ENCODE data around the gene ANTXR2.

Gene ANTXR2

DNA sequence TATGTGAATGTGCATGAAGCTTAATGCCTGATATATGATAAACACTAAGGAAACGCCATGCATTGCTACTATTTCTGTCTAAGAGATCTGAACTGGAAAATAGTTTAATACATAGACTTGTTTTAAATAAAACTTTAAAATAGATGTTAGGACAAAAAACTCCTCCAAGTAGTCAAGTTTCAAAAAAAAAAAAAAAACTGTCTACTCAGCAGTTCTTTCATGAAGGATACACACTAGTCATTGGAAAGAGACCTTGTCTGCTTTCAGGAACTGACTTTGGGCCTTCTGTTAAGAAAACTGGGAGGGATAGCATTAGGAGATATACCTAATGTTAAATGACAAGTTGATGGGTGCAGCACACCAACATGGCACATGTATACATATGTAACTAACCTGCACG lies 138.4 kb downstream of the ANTXR2 start:
- no peak for DNase-seq (ENCODE audit: low read depth)
- H3K4me3 ChIP-seq (ENCODE audit: low read depth, low read length), result no peak overlapping the region
- no peak for TF ChIP-seq CTCF (IDR thresholded peaks at IDR 0.05; ENCODE audit: control insufficient read depth, extremely low read depth, insufficient read depth)

DNA sequence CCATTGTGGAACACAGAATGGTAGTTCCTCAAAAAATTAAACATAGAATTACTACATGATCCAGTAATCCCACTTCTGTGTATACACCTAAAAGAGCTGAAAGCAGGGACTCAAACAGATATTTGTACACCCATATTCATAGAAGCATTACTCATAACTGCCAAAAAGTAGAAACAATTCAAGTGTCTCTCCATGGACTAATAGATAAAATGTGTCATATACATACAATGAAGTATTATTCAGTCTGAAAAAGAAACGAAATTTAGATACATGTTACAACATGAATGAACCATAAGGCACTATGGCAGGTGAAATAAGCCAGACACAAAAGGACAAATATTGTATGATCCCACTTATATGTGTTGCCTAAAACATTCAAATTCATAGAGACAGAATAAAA lies 145.1 kb downstream of the ANTXR2 start:
- DNase-seq (ENCODE audit: low read depth), result no peak
- TF ChIP-seq CTCF (IDR thresholded peaks at IDR 0.05; ENCODE audit: control insufficient read depth, extremely low read depth, insufficient read depth), result no peak

DNA sequence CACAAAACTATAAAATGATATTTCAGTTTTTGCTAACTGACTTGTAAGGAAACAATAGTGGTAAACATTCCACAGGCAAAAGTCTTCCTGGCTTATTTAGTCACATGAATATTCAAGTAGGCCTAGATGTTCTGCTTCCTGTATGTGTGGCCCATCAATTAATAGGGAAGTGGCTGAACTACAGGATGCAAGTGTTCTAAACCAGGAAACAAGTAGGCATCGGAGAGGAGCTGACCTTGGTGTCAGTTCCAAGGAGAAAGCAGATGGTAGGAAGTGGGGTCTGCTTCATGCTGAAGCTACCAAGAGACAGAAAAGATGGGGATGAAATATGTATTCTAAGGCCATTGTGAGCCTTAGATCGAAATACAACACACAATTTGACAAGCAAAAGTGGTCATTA lies 149.7 kb downstream of the ANTXR2 start:
- no peak for TF ChIP-seq CTCF (IDR thresholded peaks at IDR 0.05; ENCODE audit: control insufficient read depth, extremely low read depth, insufficient read depth)
- no peak for DNase-seq (ENCODE audit: low read depth)
- no peak overlapping the region for H3K4me3 ChIP-seq (ENCODE audit: low read depth, low read length)

More for the DNA sequence above, 145.1 kb downstream of the ANTXR2 start:
- no peak overlapping the region for H3K4me3 ChIP-seq (ENCODE audit: low read depth, low read length)

DNA sequence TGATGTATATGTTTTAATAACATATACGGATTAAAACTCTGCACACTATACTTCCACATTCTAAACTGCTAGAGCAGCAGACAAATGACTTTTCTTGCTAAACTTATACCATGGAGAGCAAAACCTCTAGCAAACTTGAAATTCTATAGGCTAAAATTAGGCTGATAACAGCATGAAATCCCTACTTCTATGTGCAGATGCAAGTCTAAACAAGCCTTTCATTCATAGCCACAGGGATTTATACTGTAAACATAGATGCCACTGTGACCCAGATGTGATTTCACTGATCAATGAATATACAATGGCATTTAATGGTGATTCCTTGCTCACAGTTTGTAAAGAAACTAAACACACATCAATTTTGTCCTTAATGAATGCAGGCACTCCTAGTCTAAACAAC lies 151.0 kb downstream of the ANTXR2 start:
- no peak for DNase-seq (ENCODE audit: low read depth)
- H3K4me3 ChIP-seq (ENCODE audit: low read depth, low read length), result no peak overlapping the region
- TF ChIP-seq CTCF (IDR thresholded peaks at IDR 0.05; ENCODE audit: control insufficient read depth, extremely low read depth, insufficient read depth), result no peak

DNA sequence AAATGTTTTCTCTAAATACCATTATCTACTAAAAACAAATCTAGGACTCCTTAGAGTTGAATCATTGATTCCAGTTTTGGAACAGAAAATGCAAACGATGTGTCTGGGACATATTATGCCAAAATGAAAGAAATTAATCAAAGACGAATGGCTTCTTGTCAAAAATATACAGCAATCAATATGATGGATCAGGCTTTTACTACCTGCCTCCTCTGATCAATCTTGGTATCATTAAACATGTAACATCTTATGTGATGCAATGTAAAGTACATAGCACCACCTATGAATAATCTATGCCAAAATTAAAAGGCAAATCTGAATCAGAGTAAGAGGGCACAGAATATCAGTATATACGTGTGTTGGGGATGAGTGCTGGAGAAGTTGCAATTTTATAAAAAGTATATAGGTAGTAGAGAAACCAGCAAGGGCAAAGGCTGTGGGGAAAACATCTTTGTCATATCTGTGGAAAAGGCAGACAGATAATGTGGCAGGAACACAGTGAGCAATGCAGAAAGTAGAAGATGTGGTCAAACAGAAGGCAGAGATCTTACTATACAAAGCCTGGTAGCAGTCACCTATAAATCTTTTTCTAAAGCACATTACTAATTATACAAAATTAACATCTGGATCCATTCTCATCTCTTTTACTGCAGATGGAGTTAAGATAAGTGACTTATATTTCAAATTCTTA lies 152.7 kb downstream of the ANTXR2 start:
- no peak for DNase-seq (ENCODE audit: low read depth)
- no peak for TF ChIP-seq CTCF (IDR thresholded peaks at IDR 0.05; ENCODE audit: control insufficient read depth, extremely low read depth, insufficient read depth)
- H3K4me3 ChIP-seq (ENCODE audit: low read depth, low read length), result no peak overlapping the region

- no peak for TF ChIP-seq CTCF (IDR thresholded peaks at IDR 0.05; ENCODE audit: control insufficient read depth, extremely low read depth, insufficient read depth)
- DNase-seq (ENCODE audit: low read depth), result no peak
- H3K4me3 ChIP-seq (ENCODE audit: low read depth, low read length), result no peak overlapping the region
Measured at GRCh38 chr4:79918292-79918691, 154.7 kb downstream of the ANTXR2 start.

DNA sequence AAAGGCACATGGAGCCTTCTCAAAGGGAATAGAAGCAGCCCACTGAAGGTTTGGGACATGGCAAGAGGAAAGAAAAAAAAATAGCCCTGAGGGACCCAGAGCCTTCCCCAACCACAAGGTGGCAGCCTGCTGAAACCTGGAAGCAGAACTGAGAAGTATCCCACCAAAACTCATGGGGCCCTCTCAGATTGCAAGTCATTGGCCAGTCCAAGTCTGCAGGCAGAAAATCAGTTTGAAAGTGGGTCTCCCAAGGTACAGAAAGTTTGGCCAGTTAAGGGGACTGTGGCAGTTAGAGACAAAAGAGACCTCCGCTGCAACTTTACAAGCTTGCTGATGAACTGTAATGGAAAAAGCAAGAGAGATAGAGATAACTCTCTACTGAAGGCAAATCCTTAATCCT lies 155.8 kb downstream of the ANTXR2 start:
- peak; percentile 60 for TF ChIP-seq CTCF (IDR thresholded peaks at IDR 0.05; ENCODE audit: control insufficient read depth, extremely low read depth, insufficient read depth)
- no peak for DNase-seq (ENCODE audit: low read depth)
- H3K4me3 ChIP-seq (ENCODE audit: low read depth, low read length), result no peak overlapping the region
